ENCODE results near the gene HIVEP3.

DNA sequence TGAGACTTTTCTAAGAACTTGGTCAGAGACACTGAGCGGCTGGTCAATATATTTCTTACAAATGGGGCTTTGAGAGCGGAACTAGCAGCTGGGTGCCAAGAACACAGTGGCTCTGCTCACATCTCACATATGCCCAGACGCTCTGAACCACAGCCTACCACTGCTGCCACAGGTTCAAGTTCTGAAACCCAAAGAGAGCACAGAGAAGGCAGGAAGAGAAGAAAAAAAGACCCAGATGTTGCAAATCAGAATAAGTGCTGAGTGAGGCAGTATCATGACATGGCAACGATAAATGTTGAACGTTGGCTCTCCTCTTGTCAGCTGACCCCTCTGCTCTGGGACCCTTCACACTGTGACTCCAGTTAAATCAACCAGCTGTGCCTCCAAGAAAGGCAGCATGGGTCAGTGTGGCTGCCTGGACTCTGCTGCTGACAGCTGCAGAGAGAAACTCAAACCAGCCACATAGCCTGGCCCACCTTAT, 26.4 kb downstream of the HIVEP3 start:
- TF ChIP-seq, protein P1, sequence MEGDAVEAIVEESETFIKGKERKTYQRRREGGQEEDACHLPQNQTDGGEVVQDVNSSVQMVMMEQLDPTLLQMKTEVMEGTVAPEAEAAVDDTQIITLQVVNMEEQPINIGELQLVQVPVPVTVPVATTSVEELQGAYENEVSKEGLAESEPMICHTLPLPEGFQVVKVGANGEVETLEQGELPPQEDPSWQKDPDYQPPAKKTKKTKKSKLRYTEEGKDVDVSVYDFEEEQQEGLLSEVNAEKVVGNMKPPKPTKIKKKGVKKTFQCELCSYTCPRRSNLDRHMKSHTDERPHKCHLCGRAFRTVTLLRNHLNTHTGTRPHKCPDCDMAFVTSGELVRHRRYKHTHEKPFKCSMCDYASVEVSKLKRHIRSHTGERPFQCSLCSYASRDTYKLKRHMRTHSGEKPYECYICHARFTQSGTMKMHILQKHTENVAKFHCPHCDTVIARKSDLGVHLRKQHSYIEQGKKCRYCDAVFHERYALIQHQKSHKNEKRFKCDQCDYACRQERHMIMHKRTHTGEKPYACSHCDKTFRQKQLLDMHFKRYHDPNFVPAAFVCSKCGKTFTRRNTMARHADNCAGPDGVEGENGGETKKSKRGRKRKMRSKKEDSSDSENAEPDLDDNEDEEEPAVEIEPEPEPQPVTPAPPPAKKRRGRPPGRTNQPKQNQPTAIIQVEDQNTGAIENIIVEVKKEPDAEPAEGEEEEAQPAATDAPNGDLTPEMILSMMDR (IDR thresholded peaks at IDR 0.05): no peak
- TF ChIP-seq EZH2 (IDR thresholded peaks at IDR 0.05; ENCODE audit: borderline replicate concordance, insufficient read depth, low read depth, low read length, poor library complexity, severe bottlenecking): no peak
